GM19438 (cell line): Measurements from ENCODE around the gene CNTNAP2.
"Not testable (repeated sequence)": the region's sequence is repeated elsewhere in the genome, so short reads cannot be mapped to it uniquely, and the experiment has no call there.

Source experiments
- ATAC-seq: cut with Tn5 transposase; IDR thresholded peaks from one replicate; pipeline ENCODE4 v1.9.1; 2021; ENCODE audit warnings: low read depth; ENCODE audit not compliant: unreplicated experiment

The CNTNAP2 gene

GRCh38 chr7:147775516-147776284 is 1659.1 kb downstream of the CNTNAP2 start:
- ATAC-seq, result no peak

- ATAC-seq, result no peak
Measured at GRCh38 chr7:147777309-147777708, 1660.7 kb downstream of the CNTNAP2 start.

DNA sequence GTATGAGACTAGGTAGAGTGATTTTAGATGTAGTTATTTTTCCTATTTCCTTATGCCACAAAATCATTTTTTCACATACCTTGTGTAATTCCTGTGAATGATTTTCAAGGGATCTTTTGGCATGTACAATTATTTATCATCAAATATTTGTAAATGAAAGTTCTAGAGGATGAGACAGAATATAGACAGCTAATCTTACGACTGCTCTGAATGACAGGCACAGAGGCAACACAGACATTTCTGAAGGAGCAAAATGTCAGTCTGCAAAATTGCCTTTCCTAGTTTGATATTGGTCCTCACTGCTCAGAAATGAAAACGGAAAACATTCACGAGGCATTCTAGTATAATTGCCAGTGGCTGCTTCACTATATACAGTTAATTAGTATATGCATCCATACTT is 1663.3 kb downstream of the CNTNAP2 start:
- no peak for ATAC-seq

GRCh38 chr7:147796581-147796980 is 1680.0 kb downstream of the CNTNAP2 start:
- ATAC-seq, result no peak

DNA sequence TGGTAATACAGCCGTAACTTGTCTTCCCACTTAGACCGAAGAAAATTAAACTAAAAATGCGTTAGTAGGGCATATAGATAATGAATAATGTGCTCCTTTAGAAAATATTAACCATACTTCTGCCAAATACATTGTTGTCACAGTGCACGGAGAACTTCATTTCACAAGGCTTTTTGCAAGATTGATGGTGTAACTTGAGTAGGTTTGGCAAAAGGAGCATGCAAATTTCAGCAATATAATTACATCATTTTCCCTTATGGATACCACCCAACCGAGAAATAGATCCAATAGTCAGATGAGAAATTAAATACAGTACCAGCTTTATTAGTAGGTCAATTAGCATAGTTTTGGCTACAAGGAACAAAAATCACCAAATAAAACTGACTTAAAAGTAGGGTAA is 1681.4 kb downstream of the CNTNAP2 start:
- ATAC-seq, result no peak

GRCh38 chr7:147801762-147802161 is 1685.2 kb downstream of the CNTNAP2 start:
- not testable (repeated sequence) for ATAC-seq

- ATAC-seq, result no peak
Measured at GRCh38 chr7:147803151-147803550, 1686.5 kb downstream of the CNTNAP2 start.

- ATAC-seq, result no peak
Measured at GRCh38 chr7:147803606-147804005, 1687.0 kb downstream of the CNTNAP2 start.

- ATAC-seq, result no peak
Measured at GRCh38 chr7:147804032-147804431, 1687.4 kb downstream of the CNTNAP2 start.

GRCh38 chr7:147805996-147806576 is 1689.5 kb downstream of the CNTNAP2 start:
- ATAC-seq, result no peak

- ATAC-seq, result no peak
Measured at GRCh38 chr7:147809786-147810185, 1693.2 kb downstream of the CNTNAP2 start.

- ATAC-seq, result no peak
Measured at GRCh38 chr7:147810269-147810668, 1693.7 kb downstream of the CNTNAP2 start.

DNA sequence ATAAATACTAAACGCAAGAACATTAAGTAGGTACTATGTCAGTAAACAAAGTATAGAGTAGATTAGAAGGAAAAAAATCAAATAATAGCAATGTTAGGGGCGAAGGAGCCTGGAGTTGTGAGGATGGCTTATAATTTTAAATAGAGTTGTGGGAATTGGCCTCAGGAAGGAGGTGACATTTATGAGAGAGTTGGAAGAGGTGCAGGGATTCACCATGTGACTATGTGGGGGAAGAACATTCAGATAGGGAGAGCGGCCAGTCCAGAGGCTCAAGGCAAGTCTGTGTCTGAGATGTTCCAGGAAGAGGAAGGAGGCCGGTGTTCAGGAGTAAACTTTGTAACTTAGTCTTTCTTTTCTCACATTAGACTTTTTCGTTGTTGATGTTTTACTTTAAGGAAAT is 1695.3 kb downstream of the CNTNAP2 start:
- ATAC-seq, result no peak

GRCh38 chr7:147813316-147813715 is 1696.7 kb downstream of the CNTNAP2 start:
- ATAC-seq, result no peak

DNA sequence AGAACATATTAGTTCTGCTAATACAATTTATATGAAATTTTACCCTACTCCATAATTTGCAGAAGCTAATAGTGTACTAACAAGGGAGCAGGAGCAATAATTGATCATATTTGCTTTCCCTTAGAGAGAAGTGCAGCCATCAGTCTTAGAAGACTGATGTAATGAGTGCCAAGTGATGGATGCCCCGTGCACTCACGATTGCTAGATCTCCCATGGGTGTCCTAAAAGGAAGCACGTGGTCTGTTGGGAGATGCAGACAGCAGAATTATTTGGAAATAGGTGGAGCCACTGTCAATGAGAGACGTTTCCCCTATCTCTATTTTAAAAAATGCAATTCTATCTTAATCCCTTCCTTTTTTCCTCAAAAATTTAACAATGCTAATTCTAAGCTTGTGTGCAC is 1701.7 kb downstream of the CNTNAP2 start:
- no peak for ATAC-seq

- ATAC-seq, result no peak
Measured at GRCh38 chr7:147824671-147825070, 1708.1 kb downstream of the CNTNAP2 start.

DNA sequence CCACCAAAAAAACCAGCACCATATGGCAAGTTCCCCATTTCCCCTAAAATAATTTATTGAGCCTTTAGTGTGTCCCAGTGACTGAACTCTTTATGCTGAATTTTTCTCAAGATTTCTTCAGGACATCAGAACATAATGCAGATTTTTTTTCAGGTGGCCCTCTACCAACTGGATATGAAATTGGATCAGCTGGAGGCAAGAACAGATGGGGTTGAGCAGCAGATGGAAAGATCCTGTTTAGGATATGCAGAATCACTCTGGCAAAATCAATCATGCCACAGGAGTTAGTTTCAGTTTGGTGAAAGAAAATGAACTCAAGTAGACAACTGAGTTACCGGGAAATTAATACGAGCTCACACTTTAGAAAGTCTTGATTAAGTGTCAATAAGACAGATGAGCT is 1712.4 kb downstream of the CNTNAP2 start:
- no peak for ATAC-seq

DNA sequence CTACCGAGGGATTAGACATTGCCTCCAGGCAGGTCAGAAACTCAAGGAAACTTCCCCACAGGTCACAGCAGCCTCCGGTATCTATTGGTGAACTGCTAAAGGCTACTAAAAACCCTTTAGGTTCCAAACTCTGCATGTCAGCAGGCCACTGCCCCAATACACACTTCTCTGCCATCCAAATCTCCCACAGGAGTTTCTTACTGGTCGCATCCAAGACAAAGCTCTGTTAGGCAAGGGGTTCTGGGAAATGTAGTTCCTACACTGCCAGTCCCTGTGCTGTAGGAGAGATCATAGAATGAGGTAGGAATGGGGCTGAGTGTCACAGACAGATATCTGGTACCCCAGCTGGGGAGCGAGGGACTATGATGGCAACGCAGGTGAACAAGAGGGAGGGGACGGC is 1717.0 kb downstream of the CNTNAP2 start:
- no peak for ATAC-seq

GRCh38 chr7:147833970-147834369 is 1717.4 kb downstream of the CNTNAP2 start:
- no peak for ATAC-seq

DNA sequence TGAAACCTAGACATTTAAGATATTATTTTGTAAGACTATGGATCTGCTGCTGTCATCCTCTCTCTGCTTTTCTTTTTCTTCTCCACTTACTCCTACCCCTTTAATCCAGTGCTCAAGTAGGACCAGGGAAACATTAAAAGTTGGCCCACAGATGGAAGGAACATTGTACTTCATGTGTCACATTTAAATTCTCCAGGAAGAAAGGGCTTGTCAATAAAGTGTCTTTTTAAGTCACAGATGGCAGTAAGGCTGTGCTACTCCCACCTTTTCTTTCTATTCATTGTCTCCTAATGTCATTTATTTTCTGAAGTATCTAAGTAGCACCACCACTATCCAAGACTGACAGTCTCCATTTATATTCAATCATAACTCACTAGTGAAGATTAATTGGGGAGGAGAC is 1736.2 kb downstream of the CNTNAP2 start:
- no peak for ATAC-seq

DNA sequence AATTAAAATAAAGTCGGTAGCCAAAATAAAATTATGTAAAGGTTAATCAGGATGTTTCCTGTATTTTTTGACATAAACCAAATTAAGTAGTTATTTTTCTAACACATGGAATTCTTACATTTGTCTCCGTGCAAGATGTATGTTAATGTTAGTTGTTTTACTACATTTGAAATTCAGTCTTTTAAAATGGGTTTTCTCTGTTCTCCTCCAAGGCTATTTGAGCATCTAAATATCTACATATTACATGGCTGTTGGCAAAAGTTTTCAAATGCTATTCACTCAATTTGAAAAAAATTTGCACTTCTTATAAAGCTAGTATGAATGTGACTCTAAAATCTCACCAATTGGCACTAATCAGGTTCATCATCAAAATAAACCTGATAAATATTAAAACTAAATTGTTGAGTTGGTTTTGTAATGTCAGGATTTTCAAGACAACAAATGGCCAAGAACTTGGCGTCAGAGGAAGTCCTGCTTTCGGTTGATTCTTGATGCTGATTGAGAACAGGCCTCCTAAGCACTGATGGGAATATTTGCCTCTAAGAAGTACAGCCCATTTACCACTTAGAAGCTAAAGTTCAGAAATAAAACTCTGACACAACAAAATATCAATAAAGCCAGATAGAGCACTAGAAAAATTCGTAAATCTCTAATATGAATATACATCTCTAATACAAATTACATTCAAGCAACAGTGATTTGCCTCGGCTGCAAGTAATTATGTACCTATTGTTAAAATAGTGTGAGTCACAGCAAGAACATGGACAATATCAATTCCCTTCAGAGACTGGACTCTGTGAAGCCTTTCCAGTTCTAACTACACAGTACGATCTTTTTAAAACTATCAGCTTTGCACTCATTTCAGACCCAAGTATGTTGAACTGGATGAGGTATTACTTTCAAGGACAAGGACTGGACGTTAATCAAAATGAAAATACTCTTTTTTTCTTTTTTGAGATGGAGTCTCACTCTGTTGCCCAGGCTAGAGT is 1740.8 kb downstream of the CNTNAP2 start:
- no peak for ATAC-seq
